Anterior cingulate cortex (tissue), 58 donors: Measurements from ENCODE around the gene GALNT7.

ENCODE experiments used
- DNase-seq, 58 donors: peaks; one replicate each; lab custom pipeline; 2025; lab: John Stamatoyannopoulos, UW

Gene GALNT7

GRCh38 chr4:173371292-173372192 lies 202.9 kb downstream of the GALNT7 start:
- DNase-seq: peak; percentile 4 to 87 (median 67)
